ENCODE measurements around the gene MEAF6. TPM values are rescaled to one million over a fixed set of nuclear protein-coding genes. Genes with fewer than 3 reads are reported as not detected.

The MEAF6 gene
- total and polyA plus RNA-seq, 2 donors (not counting 3 experiments of a cell fraction or from before 2014, with no cell fraction given) = 28.0 to 62.5 TPM

DNA sequence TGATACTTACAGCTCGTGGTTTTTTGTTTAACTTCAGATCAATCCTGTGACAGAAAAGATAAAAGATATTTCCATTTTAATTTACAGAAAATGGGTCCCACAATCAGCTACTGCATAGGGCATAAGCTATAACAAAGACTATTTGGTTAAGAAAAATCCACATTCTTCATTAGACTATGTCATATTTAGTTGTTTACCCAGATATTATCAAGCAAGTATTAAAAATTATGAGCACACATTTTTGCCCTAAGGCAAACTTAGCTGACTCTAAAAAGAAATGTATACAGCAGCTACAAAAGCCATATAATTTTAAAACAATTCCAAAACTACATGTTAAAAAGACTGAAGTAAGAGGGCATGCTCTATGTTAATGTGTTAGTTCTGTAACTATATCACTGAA is 18.7 kb downstream of the MEAF6 start:
- DNase-seq (ENCODE audit: low read depth, low spot score) = no peak
- Histone ChIP-seq H3K79me2 (ENCODE audit: control insufficient read depth, insufficient read depth, low read length) (peaks cover 8% of the 10 kb centered on the region), H3K9me3 (replicated peaks; ENCODE audit: control insufficient read depth, insufficient read depth, low read length) (no peaks in the 10 kb centered on the region), H3K36me3 (ENCODE audit: control insufficient read depth in 2 of 2, extremely low read depth in 1 of 2, insufficient read depth in 2 of 2, low read length in 2 of 2) (peaks cover 10 to 21% of the 10 kb centered on the region in 2 experiments), H4K20me1 (replicated peaks; ENCODE audit: control insufficient read depth, extremely low read depth, insufficient read depth, low read length) (no peaks in the 10 kb centered on the region), H3K9me1 (replicated peaks; ENCODE audit: control insufficient read depth, extremely low read depth, insufficient read depth, low read length) (no peaks in the 10 kb centered on the region), H2AFZ (ENCODE audit: low read depth, low read length) (no peak overlapping the region), H3K4me1 (ENCODE audit: control insufficient read depth, extremely low read depth, insufficient read depth, low read length) (peaks cover 9% of the 10 kb centered on the region), H3K27me3 (ENCODE audit: control insufficient read depth in 2 of 2, insufficient read depth in 2 of 2, low read length in 2 of 2) (no peaks in the 10 kb centered on the region), H3K4me3 (replicated peaks in 1 of 3; ENCODE audit: insufficient read depth in 1 of 3, low read depth in 1 of 3, low read length in 3 of 3) (no peak overlapping the region), H3K9ac (replicated peaks; ENCODE audit: extremely low read depth, insufficient read depth, low read length) (no peak overlapping the region), H3K27ac (ENCODE audit: insufficient read depth, low read depth, low read length) (no peak overlapping the region), H3K4me2 (ENCODE audit: insufficient read depth, low read length) (no peak overlapping the region)
- ChIA-PET CTCF (interaction anchor here (0.7 to 6.7 kb wide), 6 partner anchors 9 to 82 kb away, joined by 3 to 52 read pairs (median 4); partner anchors contain the start of gene MEAF6), POLR2A (interaction anchor here (0.7 kb wide), 1 partner anchor 23 kb away, joined by 8 read pairs; no protein-coding TSS in a partner anchor)
- intact Hi-C loops (cut with micrococcal nuclease) (no loop called here), dilution Hi-C loops (cut with MboI; ENCODE audit: extremely low pct_ligation_motif_present, low sequenced_read_pairs) (no loop called here)
- FAIRE-seq = no peak
- BruUV-seq (replicated peaks) = no TSS peak
- TF ChIP-seq POLR2AphosphoS5 (IDR thresholded peaks at IDR 0.05; ENCODE audit: insufficient read depth, low read depth, low read length) (no peak), FOS (IDR thresholded peaks at IDR 0.05; ENCODE audit: borderline replicate concordance, insufficient read depth, low read length) (no peak), MYC (IDR thresholded peaks at IDR 0.05; ENCODE audit: low read depth, low read length) (no peak), POLR2A (IDR thresholded peaks at IDR 0.05; ENCODE audit: low read depth, low read length) (no peak), EZH2 (IDR thresholded peaks at IDR 0.05; ENCODE audit: borderline replicate concordance, low read depth, low read length, severe bottlenecking) (no peak), CTCF (IDR thresholded peaks at IDR 0.05; ENCODE audit: extremely low read depth in 1 of 2, insufficient read depth in 1 of 2, low read depth in 1 of 2, low read length in 2 of 2) (no peak), GATA2 (IDR thresholded peaks at IDR 0.05; ENCODE audit: insufficient read depth, insufficient read length, low read depth, low read length) (no peak), MAX (IDR thresholded peaks at IDR 0.05; ENCODE audit: insufficient read depth, insufficient read length) (no peak), JUN (IDR thresholded peaks at IDR 0.05; ENCODE audit: borderline replicate concordance, insufficient read depth, insufficient read length, low read depth) (no peak)

Measured in endothelial cell of umbilical vein (primary cell).